Prostate gland (tissue), 2 donors: ENCODE results near the gene HYCC1. TPM values are rescaled to one million over a fixed set of nuclear protein-coding genes. Genes with fewer than 3 reads are reported as not detected.

Experiments
- DNase-seq: peaks from one replicate; pipeline ENCODE4 v3.0.0-alpha.2; 2019; ENCODE audit warnings: low spot score
- H3K27ac ChIP-seq, 2 donors: fragments of 200-600 bp; sonication (generic); 2 replicates each; pipeline ENCODE4 v1.5.1; 2017 to 2019
- H3K27me3 ChIP-seq: fragments of 200-600 bp; sonication (generic); replicated peaks from 2 replicates; pipeline ENCODE4 v1.5.1; 2019; ENCODE audit not compliant: insufficient read depth
- H3K36me3 ChIP-seq, 2 donors: fragments of 200-600 bp; sonication (generic); 1 replicate in 1 of 2; 2 replicates in 1 of 2; pipeline versions ENCODE4 v1.5.1 to v1.8.1; 2017 to 2019
- H3K4me1 ChIP-seq: fragments of 200-600 bp; sonication (generic); replicated peaks from 2 replicates; pipeline ENCODE4 v1.5.1; 2019
- H3K4me3 ChIP-seq, 2 donors: fragments of 200-600 bp; sonication (generic); 2 replicates each; pipeline ENCODE4 v1.5.1; 2017 to 2019
- H3K9me3 ChIP-seq: fragments of 200-600 bp; sonication (generic); 2 replicates; pipeline ENCODE4 v1.5.1; 2017
- CTCF ChIP-seq, 4 experiments: fragments of 200-600 bp in 2 of 4; fragments of 450-650 bp in 2 of 4; sonication (generic) in 2 of 4; IDR thresholded peaks; 1 replicate in 3 of 4; 2 replicates in 1 of 4; pipeline ENCODE4 v1.5.1; 2016 to 2019; ENCODE audit warnings: antibody characterized with exemption in 4 of 4, mild to moderate bottlenecking in 2 of 4, moderate library complexity in 2 of 4
- POLR2A ChIP-seq: fragments of 450-650 bp; IDR thresholded peaks from one replicate; pipeline ENCODE4 v1.6.1; 2016; ENCODE audit warnings: antibody characterized with exemption, mild to moderate bottlenecking
- POLR2AphosphoS5 ChIP-seq: sonication (generic); formaldehyde crosslinking; IDR thresholded peaks from one replicate; pipeline ENCODE4 v1.6.1; 2017; ENCODE audit warnings: antibody characterized with exemption
- WGBS: methylation state at CpG from one replicate; pipeline ENCODE4 v1.1.5; 2018; 5-methylcytosine and 5-hydroxymethylcytosine counted together
- intact Hi-C: fragments of 100-400 bp; cut with DNase I; formaldehyde crosslinking; loops from one replicate; pipeline ENCODE4 v1.14.2; 2022
- total RNA-seq, 2 donors: library from RNA; depleted of rRNA; stranded (reverse); fragments of >200 nt; gene quantifications; one replicate each; pipeline ENCODE4 v1.1.0, GENCODE V29; 2016

Gene HYCC1
- total RNA-seq, 2 donors from 2014 or later = 15.7 to 18.3 TPM

- Histone ChIP-seq H3K36me3 (no peaks in the 10 kb centered on the region), H3K4me1 (no peaks in the 10 kb centered on the region), H3K27me3 (no peaks in the 10 kb centered on the region), H3K9me3 (no peaks in the 10 kb centered on the region), H3K4me3 (no peak overlapping the region), H3K27ac (no peak overlapping the region)
- 90% methylated on average over 3 of the region's 3 CpGs for WGBS
- no peak for TF ChIP-seq POLR2A
- no peak for TF ChIP-seq CTCF (IDR thresholded peaks at IDR 0.05)
- intact Hi-C loops = no loop called here
- no peak for DNase-seq
Measured at GRCh38 chr7:22992874-22993840, 20.8 kb downstream of the HYCC1 start.

- 61% methylated on average over 1 of the region's 1 CpG for WGBS
- intact Hi-C loops = no loop called here
- no peaks in the 10 kb centered on the region for H3K36me3 ChIP-seq
- H3K27me3 ChIP-seq = no peaks in the 10 kb centered on the region
- TF ChIP-seq CTCF (IDR thresholded peaks at IDR 0.05) (no peak), POLR2A (no peak), POLR2AphosphoS5 (no peak)
- no peak for DNase-seq
- H3K27ac ChIP-seq = no peak overlapping the region
- H3K4me1 ChIP-seq = no peaks in the 10 kb centered on the region
- H3K9me3 ChIP-seq = no peaks in the 10 kb centered on the region
- no peak overlapping the region for H3K4me3 ChIP-seq
Measured at GRCh38 chr7:22990588-22990949, 23.4 kb downstream of the HYCC1 start.

- no peak for TF ChIP-seq POLR2A
- no peak for TF ChIP-seq CTCF (IDR thresholded peaks at IDR 0.05)
- no peak for TF ChIP-seq POLR2AphosphoS5
- no peak overlapping the region for H3K4me3 ChIP-seq
- H3K36me3 ChIP-seq = no peaks in the 10 kb centered on the region
- WGBS = 52% methylated on average over 3 of the region's 3 CpGs
- intact Hi-C loops = no loop called here
- H3K27me3 ChIP-seq = no peaks in the 10 kb centered on the region
- DNase-seq = no peak
- no peaks in the 10 kb centered on the region for H3K4me1 ChIP-seq
- no peak overlapping the region for H3K27ac ChIP-seq
- H3K9me3 ChIP-seq = no peaks in the 10 kb centered on the region
Measured at GRCh38 chr7:22989643-22990587, 24.0 kb downstream of the HYCC1 start.

- no peaks in the 10 kb centered on the region for H3K27me3 ChIP-seq
- WGBS = 75% methylated on average over 5 of the region's 5 CpGs
- H3K9me3 ChIP-seq = no peaks in the 10 kb centered on the region
- no peak for DNase-seq
- no peaks in the 10 kb centered on the region for H3K4me1 ChIP-seq
- no peak overlapping the region for H3K27ac ChIP-seq
- TF ChIP-seq CTCF (IDR thresholded peaks at IDR 0.05) = no peak
- no peak for TF ChIP-seq POLR2A
- no peak for TF ChIP-seq POLR2AphosphoS5
- H3K36me3 ChIP-seq = no peaks in the 10 kb centered on the region
- intact Hi-C loops = no loop called here
- H3K4me3 ChIP-seq = no peak overlapping the region
Measured at GRCh38 chr7:22985436-22985835, 28.5 kb downstream of the HYCC1 start.
